HCT116 (cell line): Measurements from ENCODE around the gene SH3RF2. TPM values are rescaled to one million over a fixed set of nuclear protein-coding genes. Genes with fewer than 3 reads are reported as not detected.

ENCODE experiments used
- ATAC-seq: fragments of 200-7000 bp; cut with Tn5 transposase; 2 replicates; pipeline ENCODE4 v1.9.1; 2020; ENCODE audit warnings: mild to moderate bottlenecking, moderate library complexity
- BruUV-seq: library from RNA; stranded (reverse); fragments of 400-500 nt; replicated peaks from 2 replicates; lab custom pipeline; 2021; lab: Mats Ljungman, UMichigan
- CTCF ChIA-PET: fragments of 300-600 bp; sonication (Branson Sonifier 250); formaldehyde crosslinking; loops from one replicate; lab custom pipeline; 2021; ENCODE audit warnings: antibody characterized with exemption; lab: Charles Lee
- POLR2A ChIA-PET: fragments of 300-600, 350-600 bp; sonication (Branson Sonifier 250); formaldehyde crosslinking; loops from one replicate; lab custom pipeline; 2021; ENCODE audit warnings: antibody characterized with exemption; lab: Charles Lee
- RAD21 ChIA-PET, 2 experiments: fragments of 300-600 bp; sonication (Branson Sonifier 250); formaldehyde crosslinking; loops; one replicate each; lab custom pipeline; 2023; ENCODE audit warnings: low total read pairs in 2 of 2; ENCODE audit not compliant: uncharacterized antibody in 2 of 2, unreplicated experiment in 2 of 2, low non-redundant PET in 1 of 2; lab: Charles Lee
- DNase-seq: peaks from one replicate; pipeline ENCODE4 v3.0.0-alpha.2; 2010; ENCODE audit warnings: low read depth, low spot score
- H2AFZ ChIP-seq: fragments of 200-600 bp; shearing (Covaris generic), sonication (generic); 2 replicates; pipeline ENCODE4 v1.6.1; 2017; ENCODE audit warnings: low read depth, mixed run types, mixed read lengths, antibody characterized with exemption, low read length; ENCODE audit not compliant: poor library complexity, severe bottlenecking
- H3K27ac ChIP-seq: 2 replicates; pipeline ENCODE4 v1.5.1; 2012; ENCODE audit warnings: low read depth, low read length
- H3K27me3 ChIP-seq: fragments of 200-600 bp; sonication (generic); 2 replicates; pipeline ENCODE4 v1.6.1; 2016; ENCODE audit warnings: mixed run types, low read length, mixed read lengths; ENCODE audit not compliant: insufficient read depth
- H3K36me3 ChIP-seq, 2 experiments: fragments of 200-500 bp in 1 of 2; fragments of 200-600 bp in 1 of 2; sonication (Bioruptor generic) in 1 of 2; sonication (generic) in 1 of 2; 2 replicates each; pipeline versions ENCODE4 v1.5.1 to v1.6.1; 2014 to 2016; ENCODE audit warnings: low read length in 2 of 2, inconsistent platforms in 1 of 2, mixed read lengths in 1 of 2, mixed run types in 1 of 2; ENCODE audit not compliant: insufficient read depth in 2 of 2, control insufficient read depth in 1 of 2
- H3K4me1 ChIP-seq, 2 experiments: fragments of 200-600 bp in 1 of 2; sonication (generic) in 1 of 2; 2 replicates each; pipeline versions ENCODE4 v1.5.1 to v1.6.1; 2012 to 2017; ENCODE audit warnings: low read length in 2 of 2, inconsistent platforms in 1 of 2, mild to moderate bottlenecking in 1 of 2, mixed read lengths in 1 of 2, mixed run types in 1 of 2, moderate library complexity in 1 of 2; ENCODE audit not compliant: insufficient read depth in 2 of 2, control insufficient read depth in 1 of 2
- H3K4me2 ChIP-seq: fragments of 200-600 bp; sonication (generic); 2 replicates; pipeline ENCODE4 v1.6.1; 2017; ENCODE audit warnings: mixed run types, low read length, mixed read lengths
- H3K4me3 ChIP-seq, 2 experiments: fragments of 200-600 bp in 1 of 2; sonication (generic) in 1 of 2; replicated peaks in 1 of 2; 2 replicates each; pipeline ENCODE4 v1.5.1; 2011 to 2016; ENCODE audit warnings: low read length in 2 of 2, control low read depth in 1 of 2, low read depth in 1 of 2, mild to moderate bottlenecking in 1 of 2, mixed read lengths in 1 of 2, mixed run types in 1 of 2
- H3K79me2 ChIP-seq: fragments of 200-600 bp; sonication (generic); 2 replicates; pipeline ENCODE4 v1.6.1; 2017; ENCODE audit warnings: mild to moderate bottlenecking, mixed run types, low read length, moderate library complexity, mixed read lengths; ENCODE audit not compliant: insufficient read depth
- H3K9ac ChIP-seq: fragments of 200-600 bp; sonication (generic); 2 replicates; pipeline ENCODE4 v1.6.1; 2016; ENCODE audit warnings: low read length, mixed read lengths
- H3K9me2 ChIP-seq: fragments of 200-600 bp; sonication (generic), shearing (Covaris generic); 2 replicates; pipeline ENCODE4 v1.6.1; 2017; ENCODE audit warnings: mixed run types, mild to moderate bottlenecking, moderate library complexity; ENCODE audit not compliant: insufficient read depth
- H3K9me3 ChIP-seq, 2 experiments: fragments of 200-500 bp in 1 of 2; fragments of 200-600 bp in 1 of 2; sonication (Bioruptor generic) in 1 of 2; sonication (generic) in 1 of 2; 2 replicates each; pipeline ENCODE4 v1.6.1; 2014 to 2017; ENCODE audit warnings: low read length in 2 of 2, mixed read lengths in 2 of 2, inconsistent platforms in 1 of 2, low read depth in 1 of 2, mild to moderate bottlenecking in 1 of 2, mixed run types in 1 of 2, moderate library complexity in 1 of 2; ENCODE audit not compliant: control insufficient read depth in 1 of 2, insufficient read depth in 1 of 2
- H4K20me1 ChIP-seq: fragments of 200-600 bp; sonication (generic), shearing (Covaris generic); 2 replicates; pipeline ENCODE4 v1.6.1; 2017; ENCODE audit warnings: mixed run types, mild to moderate bottlenecking, moderate library complexity; ENCODE audit not compliant: insufficient read depth
- ELF1 ChIP-seq: IDR thresholded peaks from 2 replicates; pipeline ENCODE4 v1.6.1; 2012; ENCODE audit warnings: low read depth, borderline replicate concordance
- EZH2 ChIP-seq: fragments of 200-600 bp; sonication (generic); IDR thresholded peaks from 2 replicates; pipeline ENCODE4 v1.6.1; 2017; ENCODE audit warnings: antibody characterized with exemption, mixed run types
- EZH2phosphoT487 ChIP-seq: fragments of 200-600 bp; IDR thresholded peaks from 2 replicates; pipeline ENCODE4 v1.6.1; 2018; ENCODE audit warnings: antibody characterized with exemption, borderline replicate concordance
- JUND ChIP-seq: IDR thresholded peaks from 2 replicates; pipeline ENCODE4 v1.6.1; 2012
- RAD21 ChIP-seq: IDR thresholded peaks from 2 replicates; pipeline ENCODE4 v1.6.1; 2012; ENCODE audit warnings: low read depth, mild to moderate bottlenecking
- SRF ChIP-seq: IDR thresholded peaks from 2 replicates; pipeline ENCODE4 v1.6.1; 2012; ENCODE audit warnings: low read depth
- ZFX ChIP-seq: fragments of 450-650 bp; IDR thresholded peaks from 2 replicates; pipeline ENCODE4 v1.6.1; 2017
- ZNF274 ChIP-seq: fragments of 200-500 bp; sonication (Bioruptor generic); IDR thresholded peaks from 2 replicates; pipeline ENCODE4 v1.6.1; 2014; ENCODE audit warnings: mild to moderate bottlenecking, low read depth, low read length, inconsistent platforms
- intact Hi-C: fragments of 100-400 bp; cut with micrococcal nuclease; formaldehyde crosslinking; loops from 2 replicates; pipeline ENCODE4 v1.10.0; 2022
- total RNA-seq: library from RNA; stranded (reverse); gene quantifications from one replicate; pipeline ENCODE4 v1.2.1, GENCODE V29; 2021; ENCODE audit not compliant: unreplicated experiment
- TF ChIP-seq, protein P1 (sequence below): IDR thresholded peaks from 2 replicates; pipeline ENCODE4 v1.6.1; 2011; ENCODE audit warnings: mild to moderate bottlenecking, low read length, moderate library complexity; ENCODE audit not compliant: insufficient replicate concordance; ENCODE audit errors: extremely low read depth

The SH3RF2 gene
- total RNA-seq, 1 experiment from 2014 or later, result 14.3 TPM

DNA sequence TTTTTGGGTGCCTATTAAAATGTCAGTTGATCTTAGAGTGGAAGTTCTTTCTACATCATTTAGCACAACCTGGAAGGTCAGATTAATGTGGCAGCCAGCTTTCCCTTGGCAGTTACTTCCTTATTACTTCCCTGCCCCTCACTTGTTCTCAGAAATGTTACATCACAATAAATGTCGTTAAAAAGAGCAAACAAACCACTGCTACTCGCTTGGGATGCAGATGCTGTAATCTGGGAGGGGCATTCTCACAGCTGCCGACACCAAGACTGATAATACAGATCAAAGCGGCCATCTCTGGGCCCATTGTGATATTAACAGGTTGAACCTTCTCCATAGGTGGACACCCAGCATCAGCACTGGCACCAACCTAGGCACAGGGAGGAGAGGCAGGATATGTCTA, 139.7 kb downstream of the SH3RF2 start:
- H3K79me2 ChIP-seq, result no peaks in the 10 kb centered on the region
- no TSS peak for BruUV-seq
- ATAC-seq (no peak), DNase-seq (no peak)
- H3K4me2 ChIP-seq, result no peak overlapping the region
- no peaks in the 10 kb centered on the region for H3K27me3 ChIP-seq
- H4K20me1 ChIP-seq, result no peaks in the 10 kb centered on the region
- RAD21 ChIA-PET, result no interaction called here
- no peak overlapping the region for H3K9ac ChIP-seq
- no peak overlapping the region for H2AFZ ChIP-seq
- CTCF ChIA-PET, result no interaction called here
- no peaks in the 10 kb centered on the region for H3K9me3 ChIP-seq
- no peaks in the 10 kb centered on the region for H3K36me3 ChIP-seq
- peaks cover 2 to 9% of the 10 kb centered on the region in 2 experiments; a peak in 3 of 4 replicates for H3K4me1 ChIP-seq
- no peak overlapping the region for H3K27ac ChIP-seq
- H3K4me3 ChIP-seq, result no peak overlapping the region
- POLR2A ChIA-PET, result interaction anchor here (0.6 kb wide), 1 partner anchor 21 kb away, joined by 3 read pairs; no protein-coding TSS in a partner anchor
- TF ChIP-seq SRF (no peak), ZNF274 (no peak), JUND (no peak), RAD21 (no peak), ELF1 (no peak), EZH2 (no peak), ZFX (no peak)
- TF ChIP-seq, protein P1, sequence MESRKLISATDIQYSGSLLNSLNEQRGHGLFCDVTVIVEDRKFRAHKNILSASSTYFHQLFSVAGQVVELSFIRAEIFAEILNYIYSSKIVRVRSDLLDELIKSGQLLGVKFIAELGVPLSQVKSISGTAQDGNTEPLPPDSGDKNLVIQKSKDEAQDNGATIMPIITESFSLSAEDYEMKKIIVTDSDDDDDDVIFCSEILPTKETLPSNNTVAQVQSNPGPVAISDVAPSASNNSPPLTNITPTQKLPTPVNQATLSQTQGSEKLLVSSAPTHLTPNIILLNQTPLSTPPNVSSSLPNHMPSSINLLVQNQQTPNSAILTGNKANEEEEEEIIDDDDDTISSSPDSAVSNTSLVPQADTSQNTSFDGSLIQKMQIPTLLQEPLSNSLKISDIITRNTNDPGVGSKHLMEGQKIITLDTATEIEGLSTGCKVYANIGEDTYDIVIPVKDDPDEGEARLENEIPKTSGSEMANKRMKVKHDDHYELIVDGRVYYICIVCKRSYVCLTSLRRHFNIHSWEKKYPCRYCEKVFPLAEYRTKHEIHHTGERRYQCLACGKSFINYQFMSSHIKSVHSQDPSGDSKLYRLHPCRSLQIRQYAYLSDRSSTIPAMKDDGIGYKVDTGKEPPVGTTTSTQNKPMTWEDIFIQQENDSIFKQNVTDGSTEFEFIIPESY, result no peak
- intact Hi-C loops, result no loop called here
- no peaks in the 10 kb centered on the region for H3K9me2 ChIP-seq

DNA sequence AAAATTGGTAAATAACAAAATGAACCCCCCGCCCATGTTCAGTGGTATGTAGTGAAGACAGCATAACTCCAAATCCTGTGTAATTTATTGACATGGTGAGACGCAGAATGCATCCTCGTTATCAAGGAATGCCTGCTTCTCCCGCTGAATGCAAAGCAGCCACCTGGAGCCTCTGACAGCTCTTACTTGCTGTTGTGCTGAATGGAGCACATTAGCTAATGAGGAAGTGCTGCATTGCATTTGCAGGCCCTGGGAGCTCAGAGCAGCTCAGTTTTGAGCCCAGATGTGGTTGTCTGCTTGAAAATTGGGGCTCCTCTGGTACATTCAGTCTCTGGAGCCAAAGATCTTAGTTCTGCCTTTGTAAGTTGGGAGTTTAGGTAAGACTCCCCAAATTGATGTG, 140.1 kb downstream of the SH3RF2 start:
- BruUV-seq, result no TSS peak
- POLR2A ChIA-PET, result no interaction called here
- intact Hi-C loops, result no loop called here

More for the DNA sequence above, 140.1 kb downstream of the SH3RF2 start:
- ChIA-PET RAD21 (no interaction called here), CTCF (no interaction called here)
- Histone ChIP-seq H3K9ac (no peak overlapping the region), H3K9me3 (no peaks in the 10 kb centered on the region), H3K4me1 (peaks cover 2 to 9% of the 10 kb centered on the region in 2 experiments; a peak in 3 of 4 replicates), H3K79me2 (no peaks in the 10 kb centered on the region), H4K20me1 (no peaks in the 10 kb centered on the region), H3K36me3 (no peaks in the 10 kb centered on the region), H3K4me3 (no peak overlapping the region), H3K9me2 (no peaks in the 10 kb centered on the region), H3K27ac (no peak overlapping the region), H2AFZ (no peak overlapping the region), H3K27me3 (no peaks in the 10 kb centered on the region), H3K4me2 (no peak overlapping the region)
- no peak for TF ChIP-seq EZH2phosphoT487
- ATAC-seq, result no peak
- DNase-seq, result no peak
